Body of pancreas (tissue), 4 donors: ENCODE measurements around the gene FBXW10.
"Not testable (repeated sequence)": the region's sequence is repeated elsewhere in the genome, so short reads cannot be mapped to it uniquely, and the experiment has no call there.

Experiments
- CTCF ChIP-seq, 7 experiments: fragments of 450-650 bp in 4 of 7; fragments of 200-600 bp in 3 of 7; sonication (generic) in 3 of 7; IDR thresholded peaks; one replicate each; pipeline ENCODE4 v1.5.1; 2016 to 2019; ENCODE audit warnings: antibody characterized with exemption in 7 of 7
- POLR2A ChIP-seq, 3 donors: fragments of 450-650 bp; IDR thresholded peaks; one replicate each; pipeline ENCODE4 v1.6.1; 2016; ENCODE audit warnings: antibody characterized with exemption in 3 of 3, mild to moderate bottlenecking in 2 of 3

- not testable (repeated sequence) for TF ChIP-seq CTCF, POLR2A (IDR thresholded peaks at IDR 0.05)
Observed at GRCh38 chr17:18791402-18791801, 47.5 kb downstream of the FBXW10 start.
